Body of pancreas (tissue), 4 donors: ENCODE results near the gene POLR2H. TPM values are rescaled to one million over a fixed set of nuclear protein-coding genes. Genes with fewer than 3 reads are reported as not detected.

Experiments
- ATAC-seq: fragments of 150-250 bp; one replicate; pipeline ENCODE4 v1.9.1; 2016
- DNase-seq, 4 donors: peaks; one replicate each; pipeline ENCODE4 v3.0.0-alpha.2; 2019
- H3K27ac ChIP-seq, 4 donors: fragments of 200-600 bp; sonication (generic); 1 replicate in 3 of 4; 2 replicates in 1 of 4; pipeline versions ENCODE4 v1.5.1 to v1.6.1; 2016 to 2019; ENCODE audit warnings: mild to moderate bottlenecking in 1 of 4, mixed read lengths in 1 of 4, moderate library complexity in 1 of 4
- H3K27me3 ChIP-seq, 2 donors: fragments of 200-600 bp; sonication (generic); one replicate each; pipeline ENCODE4 v1.6.0; 2016; ENCODE audit warnings: mild to moderate bottlenecking in 1 of 2
- H3K36me3 ChIP-seq, 2 donors: fragments of 200-600 bp; sonication (generic); replicated peaks in 1 of 2; 2 replicates each; pipeline ENCODE4 v1.5.1; 2016; ENCODE audit warnings: low read depth in 2 of 2; ENCODE audit not compliant: insufficient read depth in 1 of 2
- H3K4me1 ChIP-seq: fragments of 200-600 bp; sonication (generic); one replicate; pipeline ENCODE4 v1.6.0; 2016
- H3K4me3 ChIP-seq, 2 donors: fragments of 200-600 bp; sonication (generic); 1 replicate in 1 of 2; 2 replicates in 1 of 2; pipeline ENCODE4 v1.5.1; 2016 to 2019
- H3K9me3 ChIP-seq, 3 donors: fragments of 200-600 bp; sonication (generic); 1 replicate in 2 of 3; 2 replicates in 1 of 3; pipeline ENCODE4 v1.5.1; 2016
- POLR2A ChIP-seq, 3 donors: fragments of 450-650 bp; IDR thresholded peaks; one replicate each; pipeline ENCODE4 v1.6.1; 2016; ENCODE audit warnings: antibody characterized with exemption in 3 of 3, mild to moderate bottlenecking in 2 of 3
- WGBS, 2 donors: methylation state at CpG; one replicate each; pipeline ENCODE4 v1.1.5; 2017; 5-methylcytosine and 5-hydroxymethylcytosine counted together
- intact Hi-C: fragments of 100-400 bp; cut with DNase I; formaldehyde crosslinking; loops from one replicate; pipeline ENCODE4 v1.15.1; 2023
- total RNA-seq, 2 donors: library from RNA; depleted of rRNA; stranded (reverse); fragments of >200 nt; gene quantifications; one replicate each; pipeline ENCODE4 v1.1.0, GENCODE V29; 2016
- TF ChIP-seq, protein P1 (sequence below), 7 experiments: fragments of 450-650 bp in 4 of 7; fragments of 200-600 bp in 3 of 7; sonication (generic) in 3 of 7; IDR thresholded peaks; one replicate each; pipeline ENCODE4 v1.5.1; 2016 to 2019; ENCODE audit warnings: antibody characterized with exemption in 7 of 7

The POLR2H gene
- total RNA-seq, 2 donors from 2014 or later = 32.4 to 137 TPM

DNA sequence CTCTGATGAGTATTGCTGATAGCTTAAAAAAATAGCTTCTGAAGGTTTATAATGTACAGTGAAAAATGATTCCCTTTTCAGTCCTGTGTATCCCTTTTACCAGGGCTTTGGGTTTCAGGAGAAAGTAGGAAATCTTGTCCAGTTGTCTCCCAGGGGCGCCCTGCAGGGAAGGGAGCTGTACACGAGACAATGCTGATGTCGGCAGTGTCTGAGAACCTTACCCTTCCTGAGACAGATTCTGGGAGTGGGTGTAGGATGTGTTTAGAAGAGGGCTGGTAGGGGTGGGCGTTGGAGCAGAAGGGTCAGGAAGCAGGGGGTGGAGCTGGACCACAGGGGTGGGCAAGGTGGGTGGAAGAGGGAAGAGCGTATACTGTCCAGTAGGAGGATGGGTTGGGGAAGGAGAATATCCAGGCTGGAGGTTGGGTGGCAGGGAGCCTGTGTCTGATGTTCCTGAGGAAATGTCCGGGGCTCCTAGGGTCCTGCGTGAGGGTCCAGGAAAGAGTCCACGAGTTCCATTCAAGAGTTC, 10.8 kb downstream of the POLR2H start:
- H3K9me3 ChIP-seq = no peaks in the 10 kb centered on the region
- intact Hi-C loops = loop anchor here (5.0 kb wide), 1 partner anchor 165 kb away; no protein-coding TSS in a partner anchor
- no peak for TF ChIP-seq POLR2A (IDR thresholded peaks at IDR 0.05)
- TF ChIP-seq, protein P1, sequence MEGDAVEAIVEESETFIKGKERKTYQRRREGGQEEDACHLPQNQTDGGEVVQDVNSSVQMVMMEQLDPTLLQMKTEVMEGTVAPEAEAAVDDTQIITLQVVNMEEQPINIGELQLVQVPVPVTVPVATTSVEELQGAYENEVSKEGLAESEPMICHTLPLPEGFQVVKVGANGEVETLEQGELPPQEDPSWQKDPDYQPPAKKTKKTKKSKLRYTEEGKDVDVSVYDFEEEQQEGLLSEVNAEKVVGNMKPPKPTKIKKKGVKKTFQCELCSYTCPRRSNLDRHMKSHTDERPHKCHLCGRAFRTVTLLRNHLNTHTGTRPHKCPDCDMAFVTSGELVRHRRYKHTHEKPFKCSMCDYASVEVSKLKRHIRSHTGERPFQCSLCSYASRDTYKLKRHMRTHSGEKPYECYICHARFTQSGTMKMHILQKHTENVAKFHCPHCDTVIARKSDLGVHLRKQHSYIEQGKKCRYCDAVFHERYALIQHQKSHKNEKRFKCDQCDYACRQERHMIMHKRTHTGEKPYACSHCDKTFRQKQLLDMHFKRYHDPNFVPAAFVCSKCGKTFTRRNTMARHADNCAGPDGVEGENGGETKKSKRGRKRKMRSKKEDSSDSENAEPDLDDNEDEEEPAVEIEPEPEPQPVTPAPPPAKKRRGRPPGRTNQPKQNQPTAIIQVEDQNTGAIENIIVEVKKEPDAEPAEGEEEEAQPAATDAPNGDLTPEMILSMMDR (IDR thresholded peaks at IDR 0.05) = no peak

GRCh38 chr3:184372911-184373310, 11.4 kb downstream of the POLR2H start:
- DNase-seq = no peak
- ATAC-seq = no peak

More for the DNA sequence above, 10.8 kb downstream of the POLR2H start:
- Histone ChIP-seq H3K36me3 (peaks cover 0 to 4% of the 10 kb centered on the region in 2 donors), H3K4me1 (peaks cover 26% of the 10 kb centered on the region), H3K27me3 (no peaks in the 10 kb centered on the region), H3K27ac (peak overlapping the region in 1 of 4 donors; percentile 9), H3K4me3 (no peak overlapping the region)
- ATAC-seq (no peak), DNase-seq (no peak)
- WGBS, 2 donors = 67 to 71% methylated on average over 8 of the region's 8 CpGs

DNA sequence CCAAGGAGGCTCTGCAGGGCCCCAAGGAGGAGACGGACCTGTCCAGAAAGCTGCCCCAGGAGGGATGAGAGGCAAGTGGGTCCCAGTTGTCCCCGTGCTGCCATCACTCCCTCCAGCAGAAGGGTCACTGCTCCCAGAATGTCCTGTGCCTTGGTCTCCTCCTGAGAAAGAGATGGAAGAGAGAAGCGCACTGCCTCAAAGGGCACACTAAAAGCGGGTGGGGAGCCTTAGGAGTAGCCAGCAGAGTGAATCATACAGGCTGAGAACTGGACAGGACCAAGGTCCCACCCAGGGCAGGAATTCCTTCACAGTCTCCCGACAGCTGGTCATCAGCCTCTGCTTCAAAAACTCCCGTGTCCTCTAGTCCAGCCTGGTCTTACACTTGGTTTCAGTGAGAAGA, 11.9 kb downstream of the POLR2H start:
- WGBS, 2 donors = 84 to 90% methylated on average over 5 to 6 of the region's 6 CpGs
- peaks cover 35% of the 10 kb centered on the region for H3K4me1 ChIP-seq
- H3K27ac ChIP-seq = no peak overlapping the region
- DNase-seq (no peak), ATAC-seq (no peak)
- intact Hi-C loops = loop anchor here (5.0 kb wide), 1 partner anchor 164 kb away; no protein-coding TSS in a partner anchor
- H3K9me3 ChIP-seq = no peaks in the 10 kb centered on the region
- no peak for TF ChIP-seq POLR2A (IDR thresholded peaks at IDR 0.05)
- TF ChIP-seq, protein P1 (IDR thresholded peaks at IDR 0.05) = no peak
- H3K36me3 ChIP-seq = no peaks in the 10 kb centered on the region
- H3K4me3 ChIP-seq = no peak overlapping the region
- no peaks in the 10 kb centered on the region for H3K27me3 ChIP-seq

More at GRCh38 chr3:184372911-184373310, 11.4 kb downstream of the POLR2H start:
- Histone ChIP-seq H3K9me3 (no peaks in the 10 kb centered on the region), H3K4me3 (no peak overlapping the region), H3K27ac (no peak overlapping the region), H3K36me3 (peaks cover 0 to under 1% of the 10 kb centered on the region in 2 donors), H3K4me1 (peaks cover 32% of the 10 kb centered on the region), H3K27me3 (no peaks in the 10 kb centered on the region)
- WGBS, 2 donors = 73 to 85% methylated on average over 5 of the region's 5 CpGs
- no peak for TF ChIP-seq POLR2A (IDR thresholded peaks at IDR 0.05)
- TF ChIP-seq, protein P1 (IDR thresholded peaks at IDR 0.05) = no peak
- intact Hi-C loops = loop anchor here (5.0 kb wide), 1 partner anchor 164 kb away; no protein-coding TSS in a partner anchor

DNA sequence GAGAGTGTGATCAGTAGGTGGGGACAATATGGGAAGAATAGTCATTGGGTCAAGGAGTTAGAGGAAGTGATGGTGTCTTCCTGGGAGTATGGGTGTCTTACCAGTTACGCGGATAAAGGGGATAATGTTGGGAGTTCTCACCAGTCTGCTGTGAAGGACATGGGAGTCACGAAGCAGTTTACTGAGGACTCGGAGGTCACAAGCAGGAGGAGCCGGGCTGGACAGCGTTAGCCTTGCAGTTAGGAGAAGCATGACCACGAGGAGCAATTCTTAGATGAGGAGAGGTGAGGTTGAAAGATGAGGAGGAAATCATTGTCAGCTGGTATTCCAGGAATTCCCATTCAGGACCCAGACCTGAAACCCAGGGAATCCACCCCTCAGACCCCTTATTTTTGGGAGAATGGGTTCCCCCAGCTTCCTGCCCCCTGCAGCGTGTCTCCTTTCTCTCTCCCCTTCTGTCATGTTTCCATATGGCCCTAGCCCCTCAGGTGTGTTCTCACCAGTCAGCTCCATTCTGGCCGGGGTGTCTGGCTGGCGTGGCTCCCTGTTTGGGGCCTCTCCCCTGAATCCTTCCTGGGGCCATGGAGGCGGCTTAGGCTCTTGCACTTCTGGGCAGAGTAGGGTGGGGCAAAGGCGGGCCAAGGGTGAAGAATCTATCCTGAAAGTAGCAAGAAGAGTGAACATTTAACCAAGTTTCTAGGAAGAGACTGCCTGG, 14.4 kb downstream of the POLR2H start:
- no peaks in the 10 kb centered on the region for H3K27me3 ChIP-seq
- TF ChIP-seq, protein P1 (IDR thresholded peaks at IDR 0.05) = no peak
- no peak for TF ChIP-seq POLR2A (IDR thresholded peaks at IDR 0.05)
- no peaks in the 10 kb centered on the region for H3K9me3 ChIP-seq
- H3K4me1 ChIP-seq = peaks cover 35% of the 10 kb centered on the region
- no peak overlapping the region for H3K27ac ChIP-seq
- DNase-seq (no peak), ATAC-seq (no peak)
- intact Hi-C loops = no loop called here
- no peaks in the 10 kb centered on the region for H3K36me3 ChIP-seq
- H3K4me3 ChIP-seq = no peak overlapping the region
- 83 to 87% methylated on average over 12 of the region's 12 CpGs for WGBS, 2 donors
